22Rv1 (cell line): ENCODE data around the gene C7orf33.

Experiments used
- H3K27ac ChIP-seq: fragments of 450-650 bp; 2 replicates; pipeline ENCODE4 v1.5.1; 2017
- ZFX ChIP-seq: fragments of 450-650 bp; IDR thresholded peaks from 2 replicates; pipeline ENCODE4 v1.6.1; 2017; ENCODE audit warnings: antibody characterized with exemption, borderline replicate concordance
- TF ChIP-seq, protein P1 (sequence below): fragments of 450-650 bp; IDR thresholded peaks from 2 replicates; pipeline ENCODE4 v1.5.1; 2017; ENCODE audit warnings: mild to moderate bottlenecking

The C7orf33 gene

DNA sequence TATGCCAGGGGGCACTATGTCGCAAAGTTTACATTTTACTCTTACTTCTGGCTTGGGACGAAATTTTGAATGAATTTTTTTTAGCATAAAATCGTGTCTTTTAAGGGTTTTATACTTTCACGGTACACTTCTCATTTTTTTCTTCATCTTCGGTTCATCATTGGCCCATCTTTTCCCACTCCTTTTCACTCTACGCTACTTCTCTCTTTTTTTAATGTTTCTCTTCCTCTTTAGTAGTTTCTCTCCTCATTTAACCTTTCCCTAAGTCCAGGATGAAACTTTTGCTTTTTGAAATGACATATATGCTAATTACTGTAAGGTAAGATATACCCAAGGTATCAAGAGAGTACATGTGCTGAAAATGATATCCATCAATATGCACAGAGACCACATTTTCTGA lies 39.5 kb downstream of the C7orf33 start:
- TF ChIP-seq, protein P1, sequence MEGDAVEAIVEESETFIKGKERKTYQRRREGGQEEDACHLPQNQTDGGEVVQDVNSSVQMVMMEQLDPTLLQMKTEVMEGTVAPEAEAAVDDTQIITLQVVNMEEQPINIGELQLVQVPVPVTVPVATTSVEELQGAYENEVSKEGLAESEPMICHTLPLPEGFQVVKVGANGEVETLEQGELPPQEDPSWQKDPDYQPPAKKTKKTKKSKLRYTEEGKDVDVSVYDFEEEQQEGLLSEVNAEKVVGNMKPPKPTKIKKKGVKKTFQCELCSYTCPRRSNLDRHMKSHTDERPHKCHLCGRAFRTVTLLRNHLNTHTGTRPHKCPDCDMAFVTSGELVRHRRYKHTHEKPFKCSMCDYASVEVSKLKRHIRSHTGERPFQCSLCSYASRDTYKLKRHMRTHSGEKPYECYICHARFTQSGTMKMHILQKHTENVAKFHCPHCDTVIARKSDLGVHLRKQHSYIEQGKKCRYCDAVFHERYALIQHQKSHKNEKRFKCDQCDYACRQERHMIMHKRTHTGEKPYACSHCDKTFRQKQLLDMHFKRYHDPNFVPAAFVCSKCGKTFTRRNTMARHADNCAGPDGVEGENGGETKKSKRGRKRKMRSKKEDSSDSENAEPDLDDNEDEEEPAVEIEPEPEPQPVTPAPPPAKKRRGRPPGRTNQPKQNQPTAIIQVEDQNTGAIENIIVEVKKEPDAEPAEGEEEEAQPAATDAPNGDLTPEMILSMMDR = no peak
- TF ChIP-seq ZFX = no peak
- H3K27ac ChIP-seq = no peak overlapping the region

DNA sequence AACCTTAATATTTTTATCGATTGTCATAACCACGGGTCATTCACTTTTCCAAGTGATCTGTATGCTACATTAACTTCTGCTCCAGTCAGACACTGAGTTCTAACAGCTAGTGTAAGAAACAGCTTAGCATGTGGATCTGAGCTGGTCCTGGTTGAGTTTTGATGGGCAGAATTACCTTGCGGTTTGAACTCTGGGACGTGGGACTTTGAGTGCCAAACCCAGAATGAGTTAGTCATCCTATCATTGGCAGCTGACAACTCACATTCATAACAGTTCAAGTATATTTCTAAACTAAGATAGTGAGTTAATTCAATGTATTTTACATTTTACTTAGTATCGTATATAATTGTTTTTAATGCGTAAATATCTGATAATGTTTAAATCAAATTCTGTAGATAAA lies 43.2 kb downstream of the C7orf33 start:
- no peak overlapping the region for H3K27ac ChIP-seq
- TF ChIP-seq, protein P1 = no peak
- no peak for TF ChIP-seq ZFX

DNA sequence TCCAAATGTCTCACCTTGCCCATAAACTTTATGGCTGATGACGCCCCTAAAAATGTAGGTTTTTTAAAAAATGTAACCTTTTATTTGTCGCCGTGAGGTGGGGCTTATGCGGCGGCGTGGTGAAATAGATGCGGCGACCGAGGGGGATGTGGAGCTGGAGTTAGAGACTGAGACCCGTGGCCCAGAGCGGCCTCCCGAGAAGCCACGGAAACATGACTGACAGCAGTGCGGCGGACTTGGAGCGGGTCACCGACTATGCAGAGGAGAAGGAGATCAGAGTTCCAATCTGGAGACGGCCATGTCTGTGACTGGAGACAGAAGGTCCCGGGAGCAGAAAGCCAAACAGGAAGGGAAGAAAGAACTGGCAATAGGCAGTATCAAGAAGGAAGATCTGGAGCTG lies 46.5 kb downstream of the C7orf33 start:
- H3K27ac ChIP-seq = no peak overlapping the region
- TF ChIP-seq ZFX = no peak
- TF ChIP-seq, protein P1 = no peak

DNA sequence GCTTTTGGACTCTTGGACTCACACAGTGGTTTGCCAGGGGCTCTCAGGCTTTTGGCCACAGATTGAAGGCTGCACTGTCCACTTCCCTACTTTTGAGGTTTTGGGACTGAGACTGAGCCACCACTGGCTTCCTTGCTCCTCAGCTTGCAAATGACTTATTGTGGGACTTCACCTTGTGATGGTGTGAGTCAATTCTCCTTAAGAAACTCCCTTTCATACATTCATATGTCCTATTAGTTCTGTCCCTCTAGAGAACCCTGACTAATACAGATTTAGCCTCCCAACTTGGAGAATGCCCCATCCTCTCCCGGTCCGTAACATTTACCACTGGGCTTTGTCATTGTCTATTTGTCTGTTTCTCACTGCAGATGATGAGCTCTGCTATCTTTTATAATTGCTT lies 55.3 kb downstream of the C7orf33 start:
- no peak overlapping the region for H3K27ac ChIP-seq
- TF ChIP-seq, protein P1 = no peak

DNA sequence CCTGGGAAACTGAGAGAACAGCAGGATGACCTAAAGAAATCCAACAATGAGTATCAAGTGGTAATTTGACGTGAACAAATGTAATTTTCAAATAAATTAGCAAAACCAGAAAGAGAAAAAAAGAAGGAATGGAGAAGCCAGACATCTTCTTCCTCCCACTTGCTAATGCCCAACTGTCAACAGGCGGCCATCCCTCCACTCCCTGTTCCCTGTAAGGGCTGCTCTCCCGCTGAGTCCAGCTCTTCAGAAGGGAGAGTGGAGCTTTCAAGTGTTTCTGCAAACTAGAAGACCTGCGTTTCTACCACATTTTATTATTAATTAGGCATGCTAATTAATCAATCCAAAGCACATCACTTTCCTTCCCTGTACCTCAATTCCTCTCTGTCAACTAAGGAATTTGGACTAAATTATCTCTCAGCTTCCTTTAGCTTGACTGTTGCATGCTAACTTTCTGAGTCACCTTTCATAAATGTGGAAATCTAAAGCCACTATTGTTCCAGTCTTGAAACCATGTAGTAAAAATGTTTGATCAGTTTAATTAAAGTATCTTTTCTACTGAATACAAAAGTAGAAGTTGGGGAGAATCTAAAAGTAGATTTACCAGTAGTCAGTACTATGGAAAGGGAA lies 59.8 kb downstream of the C7orf33 start:
- TF ChIP-seq ZFX = no peak
- TF ChIP-seq, protein P1 = no peak

DNA sequence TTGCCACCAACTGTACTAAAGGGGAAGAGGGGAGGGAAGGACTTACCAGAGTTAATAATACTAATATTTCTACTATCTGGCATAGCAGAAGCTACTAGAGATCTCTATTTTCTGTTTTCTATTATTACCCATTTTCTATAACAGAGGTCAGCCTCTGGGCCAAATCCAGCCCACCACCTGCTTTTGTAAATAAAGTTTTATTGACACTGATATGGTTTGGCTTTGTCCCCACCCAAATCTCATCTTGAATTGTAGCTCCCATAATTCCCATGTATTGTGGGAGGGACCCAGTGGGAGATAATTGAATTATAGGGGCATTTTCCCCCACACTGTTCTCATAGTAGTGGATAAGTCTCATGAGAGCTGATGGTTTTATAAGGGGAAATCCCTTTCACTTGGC lies 62.2 kb downstream of the C7orf33 start:
- no peak for TF ChIP-seq ZFX
- TF ChIP-seq, protein P1 = no peak
- H3K27ac ChIP-seq = no peak overlapping the region

More for the DNA sequence above, 59.8 kb downstream of the C7orf33 start:
- H3K27ac ChIP-seq = no peak overlapping the region

DNA sequence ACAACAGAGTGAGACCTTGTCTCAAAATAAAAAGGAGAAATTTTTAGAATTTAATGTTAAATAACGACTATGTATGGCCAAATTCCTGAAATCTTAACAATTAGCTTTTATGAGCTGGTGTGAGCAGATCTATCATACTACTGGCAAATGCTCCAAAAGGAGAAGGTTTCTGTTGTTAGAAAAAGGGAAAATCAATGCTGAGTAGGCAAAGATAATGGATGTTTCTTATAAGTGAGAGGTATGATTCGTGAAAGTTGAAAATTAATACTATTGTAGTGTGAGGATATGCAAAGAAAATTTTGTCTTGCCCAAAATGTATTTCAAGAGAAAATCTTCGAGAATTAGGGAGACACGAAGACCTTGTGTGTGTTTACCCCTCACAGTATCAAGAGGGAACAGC lies 67.4 kb downstream of the C7orf33 start:
- no peak for TF ChIP-seq ZFX
- TF ChIP-seq, protein P1 = no peak

More for the DNA sequence above, 67.4 kb downstream of the C7orf33 start:
- no peak overlapping the region for H3K27ac ChIP-seq
